ENCODE measurements around the gene GCAT. TPM values are rescaled to one million over a fixed set of nuclear protein-coding genes. Genes with fewer than 3 reads are reported as not detected.

Gene GCAT
- polyA plus RNA-seq, 3 donors = 13.6 to 33.2 (median 14.7) TPM

GRCh38 chr22:37862570-37863325 is 55.0 kb downstream of the GCAT start:
- 38 to 90% (median 86%) methylated on average over 7 of the region's 7 CpGs for WGBS, 3 donors
- H3K27ac ChIP-seq (ENCODE audit: low read depth, low read length) = no peak overlapping the region

GRCh38 chr22:37865510-37865909 is 57.8 kb downstream of the GCAT start:
- H3K27ac ChIP-seq (ENCODE audit: low read depth, low read length) = no peak overlapping the region
- 76 to 92% (median 88%) methylated on average over 6 of the region's 6 CpGs for whole genome bisulfite sequencing, 3 donors

Other genes starting within 250 kb of the GCAT start
- gene CDC42EP1, start 247.5 kb upstream of the GCAT start, polyA plus RNA-seq = 10 to 100 TPM; 52.7 to 66.6 (median 63.3) TPM
- gene LGALS2, start 227.8 kb upstream of the GCAT start, polyA plus RNA-seq = 10 to 100 TPM in 1 of 3 donors, 1 to 10 TPM in 2; 2.1 to 13.9 (median 4.4) TPM
- 10 to 100 TPM; 24.2 to 33.1 (median 29.8) TPM for gene GGA1, start 199.1 kb upstream of the GCAT start, polyA plus RNA-seq
- 1 to 10 TPM; 2.3 to 8.2 (median 6.6) TPM for gene SH3BP1, start 168.3 kb upstream of the GCAT start, polyA plus RNA-seq
- gene PDXP, start 149.2 kb upstream of the GCAT start, polyA plus RNA-seq = 1 to 10 TPM; 4.7 to 5.7 (median 4.9) TPM
- gene LGALS1, start 132.3 kb upstream of the GCAT start, polyA plus RNA-seq = 1,000 to 10,000 TPM in 2 of 3 donors, 100 to 1,000 TPM in 1; 418 to 4,149 (median 2,198) TPM
- 10 to 100 TPM; 15.7 to 31.7 (median 17.5) TPM for gene NOL12, start 121.6 kb upstream of the GCAT start, polyA plus RNA-seq
- gene TRIOBP, start 110.9 kb upstream of the GCAT start, polyA plus RNA-seq = 100 to 1,000 TPM in 1 of 3 donors, 10 to 100 TPM in 2; 28.1 to 104 (median 74.8) TPM
- under 1 TPM in 1 of 3 donors, not detected in 2; 0.15 TPM for gene GALR3, start 15.4 kb downstream of the GCAT start, polyA plus RNA-seq
- 10 to 100 TPM; 12.7 to 18.3 (median 13.9) TPM for gene ANKRD54, start 36.4 kb downstream of the GCAT start, polyA plus RNA-seq
- gene EIF3L, start 41.5 kb downstream of the GCAT start, polyA plus RNA-seq = 100 to 1,000 TPM; 315 to 364 (median 352) TPM
- gene MICALL1, start 98.4 kb downstream of the GCAT start, polyA plus RNA-seq = 10 to 100 TPM in 2 of 3 donors, 1 to 10 TPM in 1; 9.1 to 19.6 (median 11.0) TPM
- gene C22orf23, start 145.7 kb downstream of the GCAT start, polyA plus RNA-seq = 1 to 10 TPM in 1 of 3 donors, under 1 TPM in 2; 0.16 to 1.6 (median 0.31) TPM
- gene POLR2F, start 145.8 kb downstream of the GCAT start, polyA plus RNA-seq = 100 to 1,000 TPM in 2 of 3 donors, 10 to 100 TPM in 1; 58.9 to 144 (median 134) TPM
- gene SOX10, start 176.6 kb downstream of the GCAT start, polyA plus RNA-seq = 1 to 10 TPM in 1 of 3 donors, under 1 TPM in 2; 0.49 to 2.1 (median 0.79) TPM
- gene PICK1, start 249.5 kb downstream of the GCAT start, polyA plus RNA-seq = 10 to 100 TPM; 19.6 to 23.5 (median 20.6) TPM